HG03280 (cell line): Measurements from ENCODE around the gene NTN1.

Experiments used
- ATAC-seq: cut with Tn5 transposase; IDR thresholded peaks from one replicate; pipeline ENCODE4 v1.9.1; 2021; ENCODE audit warnings: mild to moderate bottlenecking, moderate library complexity; ENCODE audit not compliant: unreplicated experiment

NTN1 gene

DNA sequence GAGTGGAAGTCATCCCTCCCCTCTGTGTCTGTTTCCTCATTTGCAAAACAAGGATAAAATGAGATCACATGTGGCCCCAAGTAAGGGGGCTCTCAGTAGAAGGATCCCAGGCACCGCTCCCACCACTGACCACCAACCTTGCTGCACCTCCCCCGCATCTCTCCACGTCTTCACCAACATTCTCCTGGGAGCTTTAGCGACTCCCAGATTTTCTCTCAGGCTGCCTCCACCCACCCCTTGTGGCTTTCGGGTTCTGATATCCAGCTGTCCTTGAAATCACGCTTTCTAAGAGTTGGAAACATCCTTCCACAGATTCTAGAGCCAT lies 16.4 kb upstream of the NTN1 start:
- ATAC-seq, result no peak

DNA sequence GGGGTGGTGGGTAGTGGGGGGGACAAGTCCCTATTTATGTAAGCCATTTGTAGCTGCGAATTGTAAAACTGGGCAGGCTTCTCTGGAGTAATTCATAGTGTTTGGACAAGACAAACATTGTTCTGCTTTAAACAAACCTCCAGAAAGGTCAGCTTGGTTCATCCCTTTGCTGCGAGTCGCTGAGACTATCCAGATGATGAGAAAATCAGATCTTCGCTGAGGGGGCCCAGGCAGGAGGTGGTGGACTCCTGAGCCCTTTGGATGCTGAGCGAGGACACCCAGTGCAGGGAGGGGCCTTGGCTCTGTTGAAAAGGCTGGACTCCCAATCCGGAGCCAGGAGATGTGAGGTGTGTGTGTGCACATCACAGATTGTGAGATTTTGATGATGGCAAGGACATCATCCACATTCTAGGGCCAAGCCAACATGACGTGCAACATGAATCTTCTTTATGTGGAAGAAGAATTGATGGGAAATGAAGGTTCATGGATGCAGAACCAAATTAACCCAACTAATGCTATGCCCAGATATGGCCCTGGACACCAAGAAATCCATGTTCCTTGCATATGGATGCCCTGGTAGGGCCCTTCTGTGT lies 15.0 kb upstream of the NTN1 start:
- ATAC-seq, result no peak

DNA sequence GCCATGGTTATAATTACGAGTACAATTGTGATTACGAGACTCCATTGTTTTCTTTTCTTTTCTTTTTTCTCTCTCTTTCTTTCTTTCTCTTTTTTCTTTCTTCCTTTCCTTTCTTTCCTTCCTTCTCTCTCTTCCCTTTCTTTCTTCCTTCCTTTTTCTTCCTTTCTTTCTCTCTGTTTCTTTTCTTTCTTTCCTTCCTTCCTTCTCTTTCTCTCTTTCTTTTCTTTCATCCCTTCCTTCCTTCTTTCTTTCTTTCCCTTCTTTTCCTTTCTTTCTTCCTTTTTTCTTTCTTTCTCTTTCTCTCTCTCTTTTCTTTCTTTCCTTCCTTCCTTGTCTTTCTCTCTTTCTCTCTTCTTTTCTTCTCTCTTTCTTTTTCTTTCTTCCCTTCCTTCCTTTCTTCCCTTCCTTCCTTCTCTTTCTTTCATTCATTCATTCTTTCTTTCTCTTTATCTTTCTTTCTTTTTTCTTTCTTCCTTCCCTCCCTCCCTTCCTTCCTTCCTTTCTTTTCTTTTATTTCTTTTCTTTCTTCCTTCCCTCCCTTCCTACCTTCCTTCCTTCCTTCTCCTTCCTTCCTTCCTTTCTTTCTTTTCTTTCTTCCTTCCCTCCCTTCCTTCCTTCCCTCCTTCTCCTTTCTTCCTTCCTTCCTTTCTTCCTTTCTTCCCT lies 14.1 kb upstream of the NTN1 start:
- ATAC-seq, result no peak

DNA sequence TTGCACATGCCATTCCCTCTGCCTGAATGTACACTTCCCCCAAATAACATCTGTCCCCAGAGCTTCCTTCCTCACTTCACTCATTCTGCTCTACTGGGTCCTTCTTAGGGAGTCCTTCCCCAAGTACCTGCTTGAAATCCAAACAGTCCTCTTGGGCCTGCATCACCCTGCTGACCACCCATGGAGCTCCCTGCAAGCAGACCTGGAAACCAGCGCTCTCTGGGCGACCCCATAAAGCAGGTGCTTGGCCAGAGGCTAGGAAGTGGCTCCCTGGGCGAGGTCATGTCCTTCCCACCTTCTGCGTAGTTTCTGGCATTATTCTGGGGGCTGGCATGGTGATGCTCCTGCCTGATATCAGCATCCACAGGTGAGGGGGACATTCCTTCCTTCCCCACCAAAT lies 12.2 kb upstream of the NTN1 start:
- no peak for ATAC-seq

DNA sequence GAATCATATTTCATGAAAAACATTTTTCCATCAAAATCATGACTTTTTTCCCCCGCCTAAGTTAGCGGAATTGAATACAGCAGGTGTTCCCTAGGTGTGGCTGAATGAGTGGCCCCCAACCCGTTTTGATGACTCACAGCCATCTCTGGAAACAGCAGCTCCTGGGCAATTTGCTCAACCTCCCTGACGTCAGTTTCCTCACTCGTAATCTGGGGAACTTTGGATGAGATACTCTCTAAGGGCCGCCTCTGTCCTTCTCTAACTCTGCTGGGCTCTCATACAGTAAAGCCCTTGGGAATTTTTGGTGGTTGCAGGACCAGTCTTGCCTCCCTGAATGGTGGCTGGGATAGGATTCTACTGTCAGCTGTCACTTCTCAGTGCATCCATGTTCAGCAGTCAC lies 11.6 kb upstream of the NTN1 start:
- no peak for ATAC-seq

DNA sequence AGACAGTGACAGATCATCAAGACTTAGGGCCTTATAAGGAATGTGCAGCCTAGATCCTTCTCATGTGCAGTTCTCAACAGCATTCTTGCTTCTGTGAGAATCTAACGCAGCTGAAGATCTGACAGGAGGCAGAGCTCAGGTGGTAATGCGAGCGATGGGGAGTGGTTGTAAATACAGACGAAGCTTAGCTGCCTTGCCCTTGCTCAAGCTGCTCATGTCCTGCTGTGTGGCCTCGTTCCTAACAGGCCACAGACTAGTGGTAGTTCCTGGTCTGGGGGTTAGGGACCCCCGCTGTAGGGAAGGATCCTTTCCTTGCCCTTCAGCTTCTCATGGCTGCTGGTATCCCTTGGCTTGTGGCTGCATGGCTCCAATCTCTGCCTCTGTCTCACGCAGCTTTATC lies 10.3 kb upstream of the NTN1 start:
- ATAC-seq, result no peak

DNA sequence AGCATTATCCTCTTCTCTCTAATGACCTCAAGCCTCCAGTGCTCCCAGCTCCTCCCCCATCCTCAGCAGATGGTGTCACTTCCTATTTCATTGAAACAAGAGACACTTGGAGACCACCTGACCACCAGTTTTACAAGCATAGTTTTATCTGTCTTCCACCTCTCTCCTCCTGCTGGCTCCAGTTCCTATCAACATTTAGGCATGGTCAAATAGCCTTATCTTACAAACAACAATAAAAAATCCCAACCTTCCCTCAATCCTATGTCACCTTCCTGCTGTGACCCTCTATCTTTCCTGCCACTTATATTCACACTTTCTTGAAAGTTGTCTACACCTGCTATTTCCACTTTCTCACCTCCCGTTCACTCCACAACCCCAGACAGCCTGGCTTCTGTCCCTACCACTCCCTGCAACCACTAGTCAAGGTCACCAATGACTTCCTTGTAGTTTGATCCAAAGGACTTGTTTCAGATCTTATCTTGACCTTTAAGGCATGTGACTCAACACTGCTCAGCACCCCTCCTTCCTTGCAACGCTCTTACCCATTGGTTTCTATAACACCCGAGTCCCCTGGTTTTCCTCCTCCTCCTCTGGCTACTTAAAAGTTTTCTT lies 4.3 kb upstream of the NTN1 start:
- no peak for ATAC-seq

DNA sequence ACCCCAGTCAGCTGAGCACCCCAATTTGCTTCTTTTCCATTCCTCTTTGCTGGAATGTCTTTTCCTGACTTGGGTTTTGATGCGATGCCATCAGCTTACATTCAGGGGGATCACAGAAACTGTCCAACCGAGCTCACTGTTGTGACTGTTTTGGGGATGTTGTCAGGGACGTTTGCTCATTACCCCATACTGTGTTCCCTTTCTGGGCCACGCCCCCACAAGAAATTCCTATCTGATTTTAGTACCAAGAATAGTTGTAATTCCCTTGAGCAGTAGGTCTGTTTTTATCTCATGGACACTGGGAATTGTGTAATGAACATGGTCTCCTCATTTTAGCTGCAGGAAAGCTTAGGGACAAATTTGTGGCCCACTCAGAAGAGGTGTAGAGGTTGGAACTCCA lies 2.6 kb upstream of the NTN1 start:
- no peak for ATAC-seq

DNA sequence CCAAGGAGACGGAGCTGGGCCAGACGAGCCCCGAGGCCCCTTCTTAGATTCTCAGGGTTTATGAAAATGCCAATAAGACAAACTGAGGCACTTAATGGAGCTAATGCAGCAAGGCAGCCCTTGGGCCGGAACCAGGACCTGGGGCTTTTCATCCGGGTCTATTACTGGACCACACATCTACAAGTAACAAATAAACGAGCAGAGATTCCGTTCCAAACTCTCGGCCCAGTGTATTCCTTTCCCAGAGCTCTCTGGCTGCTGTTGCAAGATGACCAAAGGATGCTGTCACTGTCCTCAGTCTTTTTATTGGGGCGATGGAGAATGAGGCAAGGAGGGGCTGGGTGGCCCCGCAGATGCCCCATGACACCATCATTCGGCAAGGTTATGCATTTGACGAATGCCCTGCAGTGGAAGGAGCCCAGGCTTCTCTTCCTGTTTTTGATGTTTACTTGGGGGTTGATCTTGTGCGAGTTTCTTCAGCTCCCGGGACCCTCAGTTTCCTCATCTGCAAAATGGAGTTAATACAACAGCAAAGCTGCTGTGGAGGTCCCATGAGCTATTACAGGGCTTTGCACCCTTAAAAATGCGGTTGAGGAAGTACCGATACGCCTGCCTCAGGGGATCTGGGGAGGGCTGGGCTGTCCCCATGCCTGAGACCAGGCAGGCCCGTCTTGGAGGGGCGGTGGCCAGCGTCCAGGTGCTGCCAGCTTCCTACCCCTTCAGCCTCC lies 1.1 kb upstream of the NTN1 start:
- no peak for ATAC-seq

DNA sequence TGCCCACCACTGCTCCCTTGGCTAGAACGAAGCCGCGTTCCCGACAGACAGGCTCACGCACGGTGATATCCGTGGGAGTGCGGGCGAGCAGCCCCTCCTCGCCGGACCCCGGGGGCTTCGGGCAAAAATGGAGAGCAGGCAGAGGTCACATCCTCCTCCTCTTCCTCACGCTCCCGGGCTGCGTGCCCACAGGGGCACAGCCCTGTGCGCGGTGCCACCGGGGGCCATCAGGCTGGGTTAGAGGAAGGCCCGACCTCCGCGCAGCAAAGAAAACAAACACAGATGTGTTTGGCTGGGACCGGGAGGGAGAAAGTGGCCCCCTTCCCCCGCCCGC lies 519 bp upstream of the NTN1 start:
- ATAC-seq, result no peak

DNA sequence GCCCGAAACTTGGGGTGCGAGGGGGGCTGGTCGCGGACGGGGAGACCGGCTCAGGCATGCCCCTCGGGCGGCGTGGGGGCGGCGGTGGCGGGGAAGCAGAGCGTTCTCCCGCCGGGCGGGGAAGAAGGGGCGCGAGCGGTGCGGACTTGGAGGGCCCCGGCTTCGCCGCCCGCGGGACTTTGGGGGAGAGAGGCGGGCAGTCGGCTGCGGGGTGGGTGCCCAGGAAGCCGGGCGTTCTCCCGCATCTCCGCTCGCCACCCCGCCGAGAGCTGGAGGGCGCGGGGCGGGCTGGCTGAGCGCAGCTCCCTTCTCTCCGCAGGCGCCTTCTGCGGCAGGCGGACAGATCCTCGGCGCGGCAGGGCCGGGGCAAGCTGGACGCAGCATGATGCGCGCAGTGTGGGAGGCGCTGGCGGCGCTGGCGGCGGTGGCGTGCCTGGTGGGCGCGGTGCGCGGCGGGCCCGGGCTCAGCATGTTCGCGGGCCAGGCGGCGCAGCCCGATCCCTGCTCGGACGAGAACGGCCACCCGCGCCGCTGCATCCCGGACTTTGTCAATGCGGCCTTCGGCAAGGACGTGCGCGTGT lies 772 bp downstream of the NTN1 start:
- ATAC-seq, result no peak

DNA sequence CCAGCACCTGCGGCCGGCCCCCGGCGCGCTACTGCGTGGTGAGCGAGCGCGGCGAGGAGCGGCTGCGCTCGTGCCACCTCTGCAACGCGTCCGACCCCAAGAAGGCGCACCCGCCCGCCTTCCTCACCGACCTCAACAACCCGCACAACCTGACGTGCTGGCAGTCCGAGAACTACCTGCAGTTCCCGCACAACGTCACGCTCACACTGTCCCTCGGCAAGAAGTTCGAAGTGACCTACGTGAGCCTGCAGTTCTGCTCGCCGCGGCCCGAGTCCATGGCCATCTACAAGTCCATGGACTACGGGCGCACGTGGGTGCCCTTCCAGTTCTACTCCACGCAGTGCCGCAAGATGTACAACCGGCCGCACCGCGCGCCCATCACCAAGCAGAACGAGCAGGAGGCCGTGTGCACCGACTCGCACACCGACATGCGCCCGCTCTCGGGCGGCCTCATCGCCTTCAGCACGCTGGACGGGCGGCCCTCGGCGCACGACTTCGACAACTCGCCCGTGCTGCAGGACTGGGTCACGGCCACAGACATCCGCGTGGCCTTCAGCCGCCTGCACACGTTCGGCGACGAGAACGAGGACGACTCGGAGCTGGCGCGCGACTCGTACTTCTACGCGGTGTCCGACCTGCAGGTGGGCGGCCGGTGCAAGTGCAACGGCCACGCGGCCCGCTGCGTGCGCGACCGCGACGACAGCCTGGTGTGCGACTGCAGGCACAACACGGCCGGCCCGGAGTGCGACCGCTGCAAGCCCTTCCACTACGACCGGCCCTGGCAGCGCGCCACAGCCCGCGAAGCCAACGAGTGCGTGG lies 1.5 kb downstream of the NTN1 start:
- no peak for ATAC-seq

DNA sequence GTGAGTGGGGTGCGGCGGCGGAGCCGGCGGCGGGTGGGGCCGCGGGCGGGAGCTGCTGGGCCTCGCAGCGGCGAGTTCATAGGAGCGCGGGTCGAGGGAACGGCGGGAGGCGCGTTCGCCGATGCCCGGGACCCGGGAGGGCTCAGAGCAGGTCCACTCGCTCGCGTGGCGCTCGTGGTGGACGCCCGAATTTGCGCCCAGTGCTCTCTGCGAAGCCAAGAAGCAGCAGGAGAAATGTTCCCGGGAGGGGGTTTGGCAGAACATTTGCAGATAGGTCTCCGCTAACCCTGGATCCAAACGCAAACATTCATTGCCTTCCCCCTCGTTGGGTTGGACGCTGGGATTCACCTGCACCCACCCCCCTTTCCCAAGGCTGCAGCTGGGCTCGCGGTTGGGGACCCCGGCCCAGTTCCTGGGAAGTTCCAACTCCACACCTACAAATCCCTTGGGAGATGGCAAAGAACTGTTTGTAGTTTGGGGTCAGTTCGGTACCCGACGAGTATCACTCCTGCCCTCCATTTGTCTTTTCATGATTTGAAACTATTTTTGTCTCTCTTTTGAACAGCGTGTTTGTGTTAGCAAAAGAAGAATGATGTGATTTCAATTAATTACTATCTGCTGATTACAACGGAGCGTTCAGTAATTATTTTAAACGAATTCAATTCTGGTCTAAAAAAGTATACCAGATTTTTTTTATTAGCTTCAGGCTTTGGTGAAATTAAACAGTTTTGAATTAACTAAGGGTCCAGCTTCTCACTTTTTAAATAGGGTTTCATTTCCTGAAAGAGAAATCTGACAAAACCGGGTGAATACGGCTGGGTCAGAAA lies 2.3 kb downstream of the NTN1 start:
- ATAC-seq, result no peak

DNA sequence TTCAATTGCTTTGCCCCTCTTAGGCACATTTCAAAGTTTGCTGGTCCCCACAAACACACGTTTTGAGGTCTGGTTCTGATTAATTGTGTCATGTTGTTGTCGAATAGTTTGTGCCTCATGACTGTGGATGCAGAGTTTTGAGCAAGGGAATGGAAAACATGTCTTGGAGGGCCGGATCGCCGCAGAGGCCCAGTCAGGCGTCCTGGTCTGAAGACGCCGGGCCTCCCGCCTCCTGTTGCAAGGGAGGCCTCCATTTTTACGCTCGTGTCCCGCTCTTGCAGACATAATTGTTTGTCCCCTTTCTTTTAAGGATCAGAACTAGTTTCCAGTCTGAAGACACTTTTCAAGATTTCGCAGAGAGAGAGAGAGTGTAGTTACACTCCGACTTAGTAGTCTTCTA lies 3.2 kb downstream of the NTN1 start:
- ATAC-seq, result no peak

DNA sequence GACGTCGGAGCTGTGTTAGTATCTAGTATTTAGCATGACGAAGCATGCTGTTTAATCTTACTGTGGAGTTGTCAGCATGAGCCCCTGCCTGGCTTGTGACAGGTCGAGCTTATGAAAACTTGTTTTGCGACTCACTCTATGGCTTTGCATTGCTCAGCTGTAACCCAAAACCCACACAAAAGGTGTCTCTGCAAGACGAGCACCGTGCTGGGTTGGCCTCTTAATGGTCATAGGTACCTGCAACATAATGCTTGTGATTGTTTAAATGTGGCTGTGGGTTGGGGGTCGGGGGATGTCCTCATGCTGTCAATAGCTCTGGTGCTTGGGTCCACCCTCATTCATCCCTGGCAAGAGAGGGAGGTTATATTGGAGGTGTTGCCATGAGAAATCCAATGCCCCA lies 5.4 kb downstream of the NTN1 start:
- no peak for ATAC-seq

DNA sequence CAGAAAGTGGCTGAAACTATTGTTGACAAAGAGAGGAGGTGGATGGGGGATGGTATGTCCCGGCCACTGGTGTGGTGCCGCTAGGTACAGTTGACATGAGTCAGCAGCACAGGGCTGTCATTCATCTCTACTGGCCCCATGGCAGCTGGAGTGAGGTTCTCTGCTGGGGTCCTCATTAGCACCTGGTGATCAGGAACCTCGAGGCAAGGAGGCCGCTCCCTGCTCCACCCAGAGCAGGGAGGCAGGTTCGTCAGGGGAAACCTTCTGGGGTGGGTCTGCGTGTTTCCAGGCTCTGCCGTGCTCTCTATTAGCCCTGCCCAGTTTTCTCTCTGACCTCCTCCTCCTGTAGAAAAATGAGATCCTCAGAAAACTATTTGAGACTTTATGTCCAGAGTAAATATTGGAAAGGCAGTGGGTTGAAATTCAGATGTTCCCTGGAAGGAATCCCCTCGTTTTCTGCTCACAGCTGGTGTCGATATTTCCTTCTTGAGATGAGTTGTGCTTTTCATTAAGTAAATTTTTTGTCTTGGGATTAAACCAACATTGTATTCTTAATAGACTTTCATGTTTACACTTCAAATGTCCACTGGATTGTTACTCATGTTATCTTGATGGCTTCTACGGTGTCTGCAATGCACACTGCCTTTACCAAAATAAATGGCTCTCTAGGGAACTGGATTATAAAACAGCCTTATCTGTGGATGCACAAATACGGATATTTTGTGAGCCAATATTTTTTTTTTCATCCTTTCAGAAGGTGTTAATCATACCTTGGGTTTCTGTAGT lies 7.1 kb downstream of the NTN1 start:
- ATAC-seq, result no peak

DNA sequence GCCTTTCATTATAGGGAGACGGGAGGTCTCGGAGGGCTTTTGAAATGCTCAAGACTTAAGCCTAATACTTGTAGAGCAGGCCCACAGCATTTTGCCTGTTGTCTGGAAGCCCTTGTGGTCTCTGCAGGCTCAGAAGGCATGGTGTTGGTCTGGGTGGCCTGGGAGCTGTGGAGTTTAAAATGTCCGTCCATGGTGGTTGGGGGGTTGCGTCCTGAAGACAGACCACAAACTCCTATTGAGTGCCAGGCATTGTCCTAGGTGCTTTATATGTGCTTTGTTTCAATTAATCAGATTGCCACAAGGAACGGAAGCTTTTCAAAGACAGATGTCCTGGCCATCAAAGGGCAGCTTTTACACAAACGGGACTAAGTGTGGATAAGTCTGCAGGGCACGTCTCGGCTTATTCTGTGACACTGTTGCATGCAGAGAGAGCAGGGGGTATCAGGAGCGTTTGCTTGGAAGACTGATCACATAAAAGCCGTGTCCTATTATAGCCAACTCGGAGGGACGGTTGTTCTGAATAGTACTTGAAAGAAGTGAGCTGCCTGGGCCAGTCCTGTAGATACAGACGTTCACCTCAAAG lies 7.8 kb downstream of the NTN1 start:
- ATAC-seq, result no peak

DNA sequence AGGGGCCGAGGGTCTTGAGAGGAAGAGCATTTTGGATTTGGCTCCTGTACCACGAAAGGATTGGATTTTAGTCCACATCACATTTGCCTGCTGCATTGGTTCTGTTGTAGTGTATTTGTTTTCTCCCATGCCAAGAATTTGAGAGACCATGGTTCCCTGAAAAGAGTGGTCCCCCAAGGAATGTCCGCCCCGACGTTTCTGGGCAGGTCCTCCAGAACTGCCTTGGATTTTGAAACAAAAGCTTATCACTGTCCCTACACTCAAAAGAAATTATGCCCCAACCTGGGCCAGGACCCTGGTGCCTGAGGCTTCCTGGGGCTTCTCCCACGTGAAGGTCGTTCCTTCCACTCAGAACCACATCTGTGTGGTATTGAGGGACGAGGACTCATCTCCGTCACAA lies 10.8 kb downstream of the NTN1 start:
- no peak for ATAC-seq

DNA sequence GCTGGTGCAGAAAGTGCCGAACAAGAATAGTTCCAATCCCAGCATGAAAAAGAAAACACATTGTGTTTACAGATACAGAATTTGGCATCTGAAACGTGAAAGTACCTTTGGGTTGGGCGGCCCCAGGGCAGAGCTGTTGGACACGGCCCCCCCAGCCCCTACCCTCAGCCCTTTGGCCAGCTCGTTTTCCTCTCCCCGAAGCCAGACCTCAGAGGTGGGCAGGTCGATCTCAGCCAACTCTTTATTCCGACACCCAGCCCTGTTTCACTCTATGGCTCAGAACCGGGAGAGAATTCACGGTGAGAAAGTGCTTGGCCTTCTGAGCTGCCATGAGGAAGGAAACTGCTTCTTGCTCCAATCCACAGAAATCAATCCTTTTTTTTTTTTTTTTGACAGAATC lies 11.3 kb downstream of the NTN1 start:
- ATAC-seq, result no peak
